ENCODE results near the gene CLSTN2. TPM values are rescaled to one million over a fixed set of nuclear protein-coding genes. Genes with fewer than 3 reads are reported as not detected.

CLSTN2 gene
- polyA plus RNA-seq, 3 donors, result not detected

DNA sequence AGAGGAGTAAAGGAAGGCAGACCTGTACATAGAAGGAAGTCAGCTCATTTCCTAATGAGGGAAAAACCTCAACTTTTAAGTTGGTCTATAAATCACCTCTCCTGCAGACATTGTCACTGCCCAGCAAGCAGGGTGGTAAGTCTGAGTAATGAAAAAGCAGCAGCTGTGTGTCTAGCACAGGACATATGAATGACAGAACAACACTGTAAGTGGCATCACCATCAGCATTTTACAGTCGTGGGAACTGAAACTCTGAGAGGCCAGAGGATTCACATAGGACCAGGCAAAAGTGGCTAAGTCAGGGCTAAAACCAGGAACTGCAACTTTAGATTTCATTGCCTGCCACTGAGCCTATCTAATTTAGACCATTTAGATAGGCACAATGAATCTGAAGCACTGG is 235.6 kb downstream of the CLSTN2 start:
- H3K27me3 Mint-ChIP-seq (ENCODE audit: low read depth in 3 of 3), result peaks cover 0 to 2% (median 0%) of the 10 kb centered on the region in 3 donors
- Histone ChIP-seq H3K4me3 (replicated peaks in 1 of 3; ENCODE audit: low read depth in 2 of 3, low read length in 3 of 3) (no peak overlapping the region), H3K79me2 (ENCODE audit: insufficient read depth, low read length) (no peaks in the 10 kb centered on the region), H3K9me3 (replicated peaks in 1 of 2; ENCODE audit: control insufficient read depth in 1 of 2, insufficient read depth in 1 of 2, low read length in 2 of 2) (no peaks in the 10 kb centered on the region), H2AFZ (ENCODE audit: insufficient read depth, low read depth, low read length, poor library complexity, severe bottlenecking) (no peak overlapping the region), H3K9ac (ENCODE audit: insufficient read depth, low read length, poor library complexity, severe bottlenecking) (no peak overlapping the region), H3K4me2 (replicated peaks; ENCODE audit: extremely low read depth, low read length, poor library complexity, severe bottlenecking) (no peak overlapping the region), H4K20me1 (ENCODE audit: insufficient read depth, low read length) (no peaks in the 10 kb centered on the region), H3K27ac (ENCODE audit: low read depth in 1 of 2, low read length in 2 of 2) (no peak overlapping the region), H3K27me3 (ENCODE audit: control insufficient read depth in 2 of 2, insufficient read depth in 2 of 2, low read length in 2 of 2) (no peaks in the 10 kb centered on the region), H3K4me1 (ENCODE audit: control insufficient read depth in 1 of 2, insufficient read depth in 2 of 2, low read length in 2 of 2) (no peaks in the 10 kb centered on the region), H3K36me3 (replicated peaks in 1 of 2; ENCODE audit: control insufficient read depth in 1 of 2, insufficient read depth in 2 of 2, low read length in 2 of 2) (no peaks in the 10 kb centered on the region)
- no peak for TF ChIP-seq CTCF (IDR thresholded peaks at IDR 0.05)
- H3K9me3 Mint-ChIP-seq, result no peaks in the 10 kb centered on the region
- H3K4me3 Mint-ChIP-seq, result no peak overlapping the region
- no peaks in the 10 kb centered on the region for H3K4me1 Mint-ChIP-seq
- WGBS (ENCODE audit: insufficient coverage), result 0% methylated on average over 1 of the region's 1 CpG
- no peaks in the 10 kb centered on the region for H3K36me3 Mint-ChIP-seq
- DNase-seq, result no peak
- H3K27ac Mint-ChIP-seq, result no peak overlapping the region
- intact Hi-C loops (cut with micrococcal nuclease), result no loop called here

DNA sequence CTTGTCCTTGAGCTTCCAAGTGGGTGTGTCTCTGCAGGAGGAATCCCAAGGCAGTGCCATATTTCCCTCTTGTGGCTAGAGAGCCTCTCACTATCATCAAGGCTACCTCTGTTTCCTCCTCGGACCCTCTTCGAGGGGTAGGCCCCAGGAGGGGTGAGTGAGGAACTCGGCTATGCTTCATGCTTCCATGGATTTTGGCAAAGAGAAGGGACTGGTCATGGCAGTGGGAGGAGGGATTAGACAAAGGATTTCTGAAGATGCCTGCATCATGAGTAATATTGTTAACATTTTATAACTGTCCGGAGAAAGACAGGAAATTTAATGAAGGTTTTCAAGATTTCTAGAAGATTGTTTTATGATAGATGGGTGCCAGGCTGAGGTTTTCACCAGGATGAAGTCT is 241.5 kb downstream of the CLSTN2 start:
- intact Hi-C loops (cut with micrococcal nuclease), result no loop called here
- no peak overlapping the region for H3K27ac ChIP-seq (ENCODE audit: low read depth in 1 of 2, low read length in 2 of 2)

More for the DNA sequence above, 241.5 kb downstream of the CLSTN2 start:
- H4K20me1 ChIP-seq (ENCODE audit: insufficient read depth, low read length), result no peaks in the 10 kb centered on the region
- no peaks in the 10 kb centered on the region for H3K36me3 Mint-ChIP-seq
- no peak overlapping the region for H3K4me3 ChIP-seq (replicated peaks in 1 of 3; ENCODE audit: low read depth in 2 of 3, low read length in 3 of 3)
- no peak overlapping the region for H3K27ac Mint-ChIP-seq
- no peaks in the 10 kb centered on the region for H3K79me2 ChIP-seq (ENCODE audit: insufficient read depth, low read length)
- H2AFZ ChIP-seq (ENCODE audit: insufficient read depth, low read depth, low read length, poor library complexity, severe bottlenecking), result no peak overlapping the region
- H3K4me3 Mint-ChIP-seq, result no peak overlapping the region
- H3K9me3 Mint-ChIP-seq, result peaks cover 0 to 3% (median 0%) of the 10 kb centered on the region in 7 donors
- H3K4me1 Mint-ChIP-seq, result no peaks in the 10 kb centered on the region
- DNase-seq, result no peak
- H3K27me3 ChIP-seq (ENCODE audit: control insufficient read depth in 2 of 2, insufficient read depth in 2 of 2, low read length in 2 of 2), result no peaks in the 10 kb centered on the region
- TF ChIP-seq CTCF (IDR thresholded peaks at IDR 0.05), result no peak
- WGBS (ENCODE audit: insufficient coverage), result no CpG with 5 or more reads among the region's 4 CpGs
- H3K4me1 ChIP-seq (ENCODE audit: control insufficient read depth in 1 of 2, insufficient read depth in 2 of 2, low read length in 2 of 2), result no peaks in the 10 kb centered on the region
- no peaks in the 10 kb centered on the region for H3K9me3 ChIP-seq (replicated peaks in 1 of 2; ENCODE audit: control insufficient read depth in 1 of 2, insufficient read depth in 1 of 2, low read length in 2 of 2)
- no peaks in the 10 kb centered on the region for H3K36me3 ChIP-seq (replicated peaks in 1 of 2; ENCODE audit: control insufficient read depth in 1 of 2, insufficient read depth in 2 of 2, low read length in 2 of 2)
- H3K4me2 ChIP-seq (replicated peaks; ENCODE audit: extremely low read depth, low read length, poor library complexity, severe bottlenecking), result no peak overlapping the region
- no peak overlapping the region for H3K9ac ChIP-seq (ENCODE audit: insufficient read depth, low read length, poor library complexity, severe bottlenecking)
- peaks cover 0 to 3% (median 0%) of the 10 kb centered on the region in 3 donors for H3K27me3 Mint-ChIP-seq (ENCODE audit: low read depth in 3 of 3)
